ENCODE measurements around the gene KLHL30.
A peak's percentile ranks its signal among the peaks of the same experiment; 100 is the strongest.

Gene KLHL30

DNA sequence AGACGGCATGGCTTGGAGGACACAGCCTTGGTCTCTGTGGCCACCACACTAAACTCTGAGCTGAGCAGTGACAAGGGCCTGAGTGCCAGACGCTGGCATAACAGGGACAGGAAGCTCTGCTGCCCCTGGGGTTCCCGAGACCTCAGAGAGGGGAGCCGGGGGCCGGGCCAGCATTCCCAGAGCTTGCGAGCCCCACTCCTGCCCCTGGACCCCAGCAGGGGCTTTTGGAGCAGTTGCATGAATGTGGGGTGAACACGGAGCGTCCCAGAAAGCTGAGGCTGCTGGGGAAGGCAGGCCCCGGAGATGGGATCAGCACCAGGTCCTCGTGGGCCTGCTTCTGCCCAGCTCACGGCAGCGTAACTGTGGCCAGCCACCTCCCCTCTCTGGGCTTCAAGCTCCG is 12.7 kb downstream of the KLHL30 start:
- DNase-seq = no peak

DNA sequence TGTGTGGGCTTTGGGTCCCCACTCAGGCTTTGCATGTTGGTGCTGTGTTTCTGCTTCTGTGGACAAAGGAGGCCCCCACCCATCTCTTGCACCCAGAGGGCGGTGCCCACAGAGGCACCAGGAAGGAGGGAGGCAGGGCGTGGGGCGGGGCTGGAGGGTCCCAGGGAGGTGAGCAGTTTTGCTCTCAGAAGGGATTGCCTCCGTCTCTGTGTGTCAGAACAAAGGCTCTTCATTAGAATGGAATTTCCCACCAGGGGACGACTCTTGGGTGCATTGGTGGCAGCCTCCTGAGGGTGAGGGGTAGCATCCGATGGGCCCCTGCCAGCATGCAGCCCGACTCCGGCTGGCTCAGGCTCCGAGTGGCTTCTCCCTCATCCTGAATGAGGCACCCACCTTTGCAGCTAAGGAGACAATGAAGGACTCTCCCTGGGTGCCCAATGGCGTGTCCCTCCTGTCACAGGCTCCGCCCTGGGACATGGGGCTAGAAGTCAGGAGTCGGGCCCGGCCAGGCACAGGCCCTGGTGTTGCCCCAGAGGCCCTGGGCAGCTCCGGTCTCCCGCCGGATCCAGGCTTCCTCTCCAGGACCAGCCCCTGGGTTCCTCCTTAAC is 13.3 kb downstream of the KLHL30 start:
- no peak for DNase-seq

DNA sequence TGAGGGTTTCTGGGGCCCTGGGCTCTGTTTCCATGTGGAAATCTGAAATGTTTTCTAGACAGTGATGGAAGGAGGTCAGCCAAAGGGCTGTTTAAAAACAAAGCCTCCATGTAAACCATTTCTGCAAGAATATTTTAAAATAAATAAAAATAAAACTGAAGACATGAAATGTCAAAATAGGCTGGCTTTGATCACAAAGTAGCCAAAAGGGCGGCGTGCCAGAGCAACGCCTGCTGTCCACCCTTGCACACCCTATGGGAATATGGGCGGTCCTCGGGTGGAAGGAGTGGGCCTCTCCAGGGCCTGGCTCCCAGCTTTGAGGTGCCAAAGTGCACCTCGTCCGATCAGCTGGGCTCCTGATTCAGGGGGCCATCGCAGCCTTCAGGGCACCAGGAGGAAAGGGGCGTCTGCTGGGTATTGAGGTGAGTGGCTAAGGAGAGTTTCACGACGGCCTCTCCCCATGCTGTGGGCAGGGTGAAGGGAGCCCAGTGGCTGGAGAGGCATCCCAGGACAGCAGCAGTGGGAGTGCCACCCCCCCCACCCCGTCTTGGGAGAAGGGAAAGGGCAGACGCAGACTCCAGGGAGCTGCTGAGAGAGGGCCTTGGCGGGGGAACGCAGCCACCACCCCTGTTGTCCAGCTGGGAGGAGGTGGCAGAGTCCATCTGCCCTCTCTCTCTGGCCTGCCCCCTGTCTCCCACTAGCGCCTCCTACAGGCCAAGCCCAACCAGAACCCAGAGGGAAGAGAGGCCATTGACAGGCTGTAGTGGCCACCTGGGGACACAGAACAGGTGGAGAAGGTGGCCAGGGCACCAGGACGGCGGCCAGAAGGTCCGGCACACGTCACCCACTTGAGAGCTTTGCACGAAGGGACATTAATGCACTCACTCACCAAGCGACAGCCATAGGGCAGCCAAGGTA is 14.6 kb downstream of the KLHL30 start:
- no peak for DNase-seq

DNA sequence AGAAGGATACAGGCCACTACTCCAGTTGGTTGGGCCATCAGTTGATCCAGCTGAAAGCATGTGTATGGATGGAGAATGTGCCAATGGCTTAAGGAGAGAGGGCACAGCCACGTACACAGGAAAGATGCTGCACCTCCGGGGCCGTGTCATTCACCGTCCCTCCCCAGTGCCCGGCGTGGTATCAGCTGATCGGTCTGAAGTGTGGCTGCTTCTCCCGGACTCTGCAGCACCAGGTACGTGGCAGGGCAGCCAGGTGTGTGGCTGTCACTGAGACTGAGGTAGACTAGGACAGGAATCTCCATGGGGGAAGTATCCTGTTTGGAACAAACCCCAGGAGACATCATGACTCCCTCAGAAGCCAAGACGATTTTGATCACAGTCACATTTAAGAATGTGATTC is 16.1 kb downstream of the KLHL30 start:
- no peak for DNase-seq

DNA sequence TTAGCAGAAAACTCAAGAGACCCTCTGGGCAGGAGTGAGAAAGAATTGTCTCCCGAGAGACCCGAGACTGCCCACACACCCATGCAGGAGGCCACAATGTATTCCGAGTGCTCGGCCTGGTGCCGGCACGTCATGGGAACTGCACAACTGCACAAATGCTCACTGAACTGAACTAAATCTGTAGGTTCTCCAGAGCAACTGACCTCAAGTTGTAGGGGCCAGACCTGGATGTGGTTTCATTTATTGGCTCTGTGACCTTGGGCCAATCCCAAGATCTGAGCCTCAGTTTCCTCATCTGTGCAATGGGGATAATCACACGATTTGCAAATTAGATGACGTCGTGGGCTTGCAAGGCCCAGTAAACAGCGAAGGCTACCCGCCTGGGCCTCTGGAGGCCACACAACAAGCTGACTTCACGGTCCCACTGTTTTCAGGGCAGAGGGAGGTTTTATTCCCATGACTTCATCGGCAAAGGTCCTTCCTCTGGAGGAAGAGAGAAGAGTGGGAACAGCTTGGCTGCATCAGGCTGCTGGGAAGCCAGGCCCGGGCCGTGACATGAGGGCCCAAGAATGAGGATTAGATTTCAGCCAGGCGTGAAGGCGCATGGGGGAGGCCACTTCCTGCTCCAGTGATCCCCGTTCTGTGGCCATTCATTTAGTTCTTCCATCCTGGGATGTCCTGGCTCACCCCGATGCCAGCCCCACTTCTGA is 16.7 kb downstream of the KLHL30 start:
- DNase-seq = no peak

DNA sequence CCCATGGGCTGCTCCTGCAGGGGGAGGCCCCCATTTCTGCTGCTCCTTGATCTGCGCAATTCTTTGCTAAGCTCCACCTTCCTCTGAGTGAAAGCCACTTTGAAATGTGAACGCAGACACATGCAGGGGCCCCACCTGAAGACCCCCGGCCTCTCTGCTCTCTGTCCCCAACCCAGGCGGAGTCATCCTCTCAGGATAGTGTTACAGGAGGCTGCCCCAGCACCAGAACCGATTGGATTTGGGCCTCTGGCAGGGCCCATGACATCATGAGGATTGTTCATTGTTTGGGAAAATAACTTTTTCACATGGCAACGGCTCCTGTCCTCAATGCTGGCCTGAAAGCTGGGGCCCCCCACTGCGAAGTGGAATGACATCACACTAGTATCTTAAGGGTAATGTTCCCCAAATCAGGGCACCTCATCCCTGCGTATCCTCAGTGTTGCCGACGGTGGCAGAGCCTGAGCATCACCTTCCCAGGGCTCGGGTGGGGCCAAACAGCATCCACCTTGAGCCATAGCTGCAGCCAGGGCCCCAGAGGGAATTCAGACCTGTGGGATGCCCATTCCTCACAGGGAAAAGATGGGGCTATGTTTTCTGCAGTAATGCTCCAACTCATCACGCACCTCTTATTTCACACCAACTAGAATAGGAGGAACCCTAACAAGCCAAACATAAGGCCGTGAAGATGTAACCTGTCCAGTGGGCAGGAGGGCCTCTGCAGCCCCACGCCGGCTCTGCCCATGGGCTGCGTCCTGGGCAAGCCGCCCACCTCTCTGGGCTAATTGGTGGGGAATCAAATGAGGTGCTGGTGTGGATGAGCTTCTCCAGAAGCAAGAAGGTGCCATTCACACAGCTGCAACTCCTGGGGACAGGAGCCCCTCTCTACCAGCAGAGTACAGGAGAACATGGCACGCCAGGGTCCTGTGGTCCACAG is 17.6 kb downstream of the KLHL30 start:
- DNase-seq = no peak

DNA sequence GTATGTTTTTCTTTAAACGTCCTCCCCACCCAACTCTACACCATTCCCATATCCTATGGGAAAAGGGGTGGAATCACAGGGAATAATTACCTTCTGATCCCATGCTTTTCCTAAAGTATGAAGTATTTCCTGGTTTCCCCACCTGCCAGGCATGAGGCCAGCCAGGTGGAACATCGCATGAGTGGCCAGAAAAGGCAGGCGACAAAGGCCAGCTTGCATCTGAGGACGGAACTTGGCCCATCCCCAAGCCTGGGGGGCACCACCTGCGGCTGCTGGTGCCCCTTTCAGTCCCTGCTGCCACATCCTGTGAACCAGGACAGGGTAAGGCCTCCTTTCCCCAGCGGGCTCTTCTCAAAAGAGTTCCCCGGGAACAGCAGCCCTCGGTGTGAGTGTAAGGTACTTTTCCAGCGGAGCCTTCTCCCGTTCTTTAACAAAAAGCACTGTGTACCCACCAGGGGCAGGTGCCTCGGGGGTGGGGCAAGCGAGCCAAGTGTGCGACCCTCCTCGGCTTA is 19.1 kb downstream of the KLHL30 start:
- DNase-seq = no peak

DNA sequence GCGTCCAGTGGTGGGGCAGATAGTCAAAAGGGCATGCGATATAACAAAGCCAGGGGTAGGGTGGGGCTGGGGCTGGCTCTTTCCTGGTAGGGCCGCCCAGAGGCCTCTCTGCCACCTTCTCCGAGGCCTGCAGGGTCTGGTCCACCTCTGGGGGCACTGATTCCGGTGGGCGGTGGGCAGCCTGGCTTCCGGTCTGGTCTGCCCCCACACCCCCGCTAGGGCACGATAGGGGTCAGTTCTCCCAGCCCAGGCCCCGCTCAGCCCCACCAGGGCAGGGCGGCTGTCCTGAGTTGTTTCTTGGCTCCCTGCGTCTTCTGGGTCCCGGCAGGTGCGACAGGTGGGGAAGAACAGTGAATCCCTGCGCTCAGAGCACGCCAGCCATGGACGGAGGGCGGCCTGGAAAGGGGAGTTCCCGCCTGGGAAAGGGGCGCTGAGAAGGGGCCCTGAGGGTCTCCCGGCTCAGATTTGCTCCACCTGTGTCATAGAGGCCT is 19.6 kb downstream of the KLHL30 start:
- DNase-seq = no peak

DNA sequence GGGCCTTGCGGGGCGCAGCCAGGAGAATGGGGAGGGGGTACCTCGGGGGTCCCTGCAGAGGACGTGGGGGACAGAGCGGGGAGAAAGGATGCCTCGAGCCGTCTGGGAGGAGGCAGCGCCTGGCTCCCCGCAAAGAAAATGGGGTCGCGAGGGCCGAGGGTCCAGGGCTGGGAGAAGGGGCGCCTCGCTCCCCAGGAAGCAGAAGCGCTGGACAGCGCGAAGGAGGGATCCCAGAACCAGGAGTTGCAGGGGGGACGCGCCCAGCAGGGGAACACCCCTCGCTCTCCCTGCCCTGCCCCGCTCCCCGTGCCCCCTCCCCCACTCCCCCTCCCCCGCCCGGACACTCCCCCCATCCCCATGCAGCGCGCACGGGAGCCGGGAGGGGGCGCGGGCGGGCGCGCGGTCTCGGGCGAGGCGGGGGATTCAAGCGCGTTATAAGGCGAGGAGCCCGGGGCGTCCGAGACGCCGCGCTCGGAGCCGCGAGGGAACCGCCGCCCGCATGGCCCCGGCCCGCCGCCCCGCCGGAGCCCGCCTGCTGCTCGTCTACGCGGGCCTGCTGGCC is 20.1 kb downstream of the KLHL30 start, which contains the start of gene ERFE:
ERFE (plus strand) TSS at position 462 of the 562 bp plus-strand sequence; CDS start at position 500, 38 bp downstream.
- DNase-seq = peak; percentile 31 to 36

DNA sequence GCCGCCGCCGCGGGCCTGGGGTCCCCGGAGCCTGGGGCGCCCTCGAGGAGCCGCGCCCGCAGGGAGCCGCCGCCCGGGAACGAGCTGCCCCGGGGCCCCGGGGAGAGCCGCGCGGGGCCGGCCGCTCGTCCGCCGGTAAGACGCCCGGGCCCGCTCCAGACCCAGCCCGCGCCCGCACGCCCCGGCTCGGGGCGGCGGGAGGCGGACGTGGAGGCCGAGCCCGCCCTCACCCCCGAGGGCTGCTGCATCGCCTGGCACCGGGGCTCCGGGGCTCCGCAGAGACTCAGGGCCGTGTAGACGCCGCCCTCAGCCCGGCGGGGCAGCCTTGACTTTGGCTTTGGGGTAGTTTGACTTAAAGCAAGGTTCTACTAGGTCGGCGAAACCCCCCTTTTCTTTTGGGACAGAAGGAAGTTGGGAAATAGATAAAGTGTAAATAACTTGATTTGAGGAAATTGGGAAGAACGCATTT is 20.6 kb downstream of the KLHL30 start:
- no peak for DNase-seq

DNA sequence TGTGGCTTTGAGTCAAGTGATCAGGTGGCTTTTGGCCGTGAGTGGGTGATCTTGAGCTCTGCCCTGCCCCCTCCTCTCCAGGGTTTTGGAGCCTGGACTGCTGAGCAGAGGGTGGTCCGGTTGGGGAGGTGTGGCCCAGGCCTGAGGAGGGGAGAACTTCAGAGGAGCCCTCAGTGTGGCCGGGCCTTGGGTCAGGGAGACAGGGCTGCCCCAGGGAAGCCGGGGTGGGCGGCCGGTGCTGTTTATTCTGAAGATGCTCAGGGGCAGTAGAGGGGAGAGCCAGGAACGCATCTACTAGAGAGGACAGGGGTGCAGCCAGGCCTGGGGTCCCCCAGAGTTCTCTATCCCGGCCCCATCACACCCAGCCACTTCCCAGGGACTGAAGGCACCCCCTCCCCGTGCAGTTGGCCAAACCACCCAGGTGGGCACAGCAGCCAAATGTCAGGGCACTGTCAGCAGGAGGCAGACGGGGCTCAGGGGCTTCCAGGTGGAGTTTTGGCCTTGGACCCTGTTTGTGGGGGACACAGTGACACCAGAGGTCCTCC is 21.3 kb downstream of the KLHL30 start:
- DNase-seq = no peak

DNA sequence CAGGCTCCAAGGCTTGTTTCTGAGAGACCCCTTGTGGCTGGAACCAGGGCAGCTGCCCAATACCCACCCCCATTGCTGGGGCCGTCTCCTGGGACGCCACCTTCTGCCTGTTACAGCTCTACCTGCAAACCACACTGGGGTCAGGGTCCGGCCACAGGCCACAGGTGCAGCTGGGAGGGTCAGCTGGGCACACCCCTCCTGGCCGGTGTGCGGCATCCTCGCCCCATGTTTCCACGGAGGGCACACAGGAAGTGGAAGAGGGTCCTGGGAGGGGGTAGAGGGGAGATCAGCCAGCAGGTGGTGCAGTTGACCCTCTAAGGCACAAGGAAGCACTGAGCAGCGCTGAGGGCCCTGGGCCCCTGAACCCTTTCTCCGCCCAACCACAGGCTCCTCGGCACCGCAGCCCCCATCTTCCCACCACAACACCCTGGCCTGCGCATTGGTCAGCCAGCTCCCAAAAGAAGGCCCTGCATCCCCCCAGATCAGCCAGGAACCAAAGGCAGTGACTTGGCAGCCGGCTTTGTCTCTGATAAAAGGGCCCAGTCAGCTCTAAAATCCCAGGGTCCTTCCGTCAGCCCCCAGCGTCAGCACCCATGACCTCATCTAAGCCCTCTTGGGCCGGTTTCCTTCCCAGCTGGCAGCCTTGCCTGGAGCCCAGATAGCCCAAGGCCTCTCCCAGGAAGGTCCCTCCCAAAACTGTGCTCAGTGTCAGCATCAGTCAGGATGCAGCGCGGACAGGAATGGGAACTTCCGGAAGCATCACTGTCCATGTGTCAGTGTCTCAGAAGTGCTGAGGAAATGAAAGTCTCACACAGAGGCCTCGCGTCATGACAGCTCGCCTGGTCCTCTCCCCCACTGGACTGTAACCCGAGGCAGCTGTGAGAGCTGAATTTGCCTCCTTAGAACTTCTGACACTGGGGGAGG is 22.0 kb downstream of the KLHL30 start:
- DNase-seq = no peak

DNA sequence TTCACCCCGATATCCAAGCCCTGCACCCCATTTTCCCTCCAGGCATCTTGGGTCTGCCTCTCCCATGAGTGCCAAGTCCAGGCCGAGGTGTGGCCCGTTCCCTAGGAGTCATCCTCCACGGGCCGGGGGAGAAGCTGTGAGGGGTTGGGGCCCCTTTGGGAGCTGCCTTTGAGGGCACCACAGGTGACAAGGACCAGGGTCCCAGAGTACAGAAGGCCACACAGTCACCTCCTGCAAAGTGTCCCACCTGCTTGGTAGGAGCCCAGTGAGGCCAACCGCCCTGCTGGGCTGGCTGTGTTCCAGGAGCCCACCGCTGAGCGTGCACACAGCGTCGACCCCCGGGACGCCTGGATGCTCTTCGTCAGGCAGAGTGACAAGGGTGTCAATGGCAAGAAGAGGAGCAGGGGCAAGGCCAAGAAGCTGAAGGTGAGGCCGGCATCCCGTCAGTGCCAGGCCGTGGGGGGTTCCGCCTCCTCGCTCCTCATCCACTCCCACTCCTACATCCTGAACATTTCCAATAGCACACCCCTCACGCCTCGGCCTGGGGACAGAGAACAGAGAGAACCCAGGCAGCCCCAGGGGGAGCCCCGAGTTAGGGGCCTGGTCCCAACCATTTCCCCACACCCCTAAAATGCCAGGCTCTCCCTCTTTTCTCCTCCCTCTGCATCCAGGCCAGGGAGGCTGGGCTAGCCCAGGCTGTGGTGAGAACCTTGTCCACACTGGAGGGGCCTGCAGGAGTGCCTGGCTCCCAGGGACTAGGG is 23.0 kb downstream of the KLHL30 start:
- no peak for DNase-seq

DNA sequence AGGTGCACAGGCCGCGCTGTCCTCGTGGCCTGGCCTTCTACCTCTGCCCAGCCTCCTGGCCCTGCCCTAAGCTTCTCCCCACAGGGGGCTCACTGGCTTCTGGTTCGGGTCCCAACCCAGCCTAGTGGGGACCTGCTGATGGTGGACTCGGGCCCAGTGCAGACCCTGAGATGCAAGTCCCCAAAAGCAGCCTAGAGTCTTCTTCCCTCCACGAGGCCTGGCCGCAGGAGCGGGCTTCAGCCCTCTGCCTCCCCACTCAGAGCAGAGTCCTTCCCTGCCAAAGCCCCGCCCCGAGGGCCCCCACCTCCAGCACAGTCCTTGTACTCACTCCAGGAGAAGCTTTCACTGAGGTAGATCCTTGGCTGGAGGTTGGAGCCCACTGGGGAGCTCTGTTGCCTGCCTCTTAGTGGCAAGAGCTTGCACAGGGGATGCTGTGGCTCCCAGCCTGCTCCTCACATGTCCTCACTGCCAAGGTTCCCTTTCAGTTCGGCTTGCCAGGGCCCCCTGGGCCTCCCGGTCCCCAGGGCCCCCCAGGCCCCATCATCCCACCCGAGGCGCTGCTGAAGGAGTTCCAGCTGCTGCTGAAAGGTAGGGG is 23.9 kb downstream of the KLHL30 start:
- no peak for DNase-seq

DNA sequence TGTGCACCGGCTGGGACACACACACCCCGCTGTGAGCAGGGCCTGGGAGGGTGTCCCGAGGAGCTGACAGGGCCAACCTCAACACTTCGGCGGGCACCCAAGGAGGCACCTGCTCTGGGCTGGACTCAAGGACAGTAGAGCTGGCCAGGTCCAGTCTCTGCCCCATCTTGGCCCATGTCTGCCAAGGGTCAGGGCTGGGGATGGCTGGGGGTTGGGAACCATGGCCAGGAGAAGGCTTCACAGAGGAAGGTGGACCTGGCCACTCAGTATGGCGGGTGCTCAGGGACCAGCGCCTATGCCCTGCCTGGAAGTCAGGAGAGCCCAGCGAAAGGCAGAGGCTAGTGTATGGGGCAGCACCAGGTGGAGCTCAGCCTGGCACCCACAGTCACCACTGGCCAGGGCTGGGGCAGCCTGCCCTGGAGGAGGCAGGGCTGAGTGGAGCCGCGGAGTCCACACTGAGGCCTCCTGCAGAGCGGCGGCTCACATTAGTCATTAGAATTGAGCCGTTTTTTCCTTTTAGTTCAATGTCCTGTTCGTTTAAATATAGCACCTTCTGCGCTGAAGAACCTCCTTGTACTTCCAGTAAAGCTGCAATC is 24.5 kb downstream of the KLHL30 start:
- DNase-seq = no peak

DNA sequence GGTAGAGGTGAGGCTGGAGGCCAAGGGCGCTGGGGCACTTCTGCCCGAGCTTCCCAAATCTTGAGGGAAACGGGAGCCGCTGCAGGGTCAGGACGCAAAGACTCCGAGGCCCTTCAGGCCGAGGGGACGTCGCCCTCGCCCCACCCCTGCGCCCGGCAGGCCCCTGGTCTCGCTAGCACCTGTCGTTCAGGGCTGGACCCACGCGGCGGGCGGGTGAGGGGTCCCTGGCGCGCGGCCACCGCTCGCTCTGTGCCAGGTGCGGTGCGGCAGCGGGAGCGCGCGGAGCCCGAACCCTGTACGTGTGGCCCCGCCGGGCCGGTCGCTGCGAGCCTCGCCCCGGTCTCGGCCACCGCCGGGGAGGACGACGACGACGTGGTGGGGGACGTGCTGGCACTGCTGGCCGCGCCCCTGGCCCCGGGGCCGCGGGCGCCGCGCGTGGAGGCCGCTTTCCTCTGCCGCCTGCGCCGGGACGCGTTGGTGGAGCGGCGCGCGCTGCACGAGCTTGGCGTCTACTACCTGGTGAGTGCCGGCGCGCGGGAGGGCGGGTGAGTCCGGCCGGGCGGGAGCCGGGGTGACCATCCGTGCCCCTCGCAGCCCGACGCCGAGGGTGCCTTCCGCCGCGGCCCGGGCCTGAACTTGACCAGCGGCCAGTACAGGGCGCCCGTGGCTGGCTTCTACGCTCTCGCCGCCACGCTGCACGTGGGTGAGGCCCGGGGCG is 25.2 kb downstream of the KLHL30 start:
- DNase-seq = no peak

DNA sequence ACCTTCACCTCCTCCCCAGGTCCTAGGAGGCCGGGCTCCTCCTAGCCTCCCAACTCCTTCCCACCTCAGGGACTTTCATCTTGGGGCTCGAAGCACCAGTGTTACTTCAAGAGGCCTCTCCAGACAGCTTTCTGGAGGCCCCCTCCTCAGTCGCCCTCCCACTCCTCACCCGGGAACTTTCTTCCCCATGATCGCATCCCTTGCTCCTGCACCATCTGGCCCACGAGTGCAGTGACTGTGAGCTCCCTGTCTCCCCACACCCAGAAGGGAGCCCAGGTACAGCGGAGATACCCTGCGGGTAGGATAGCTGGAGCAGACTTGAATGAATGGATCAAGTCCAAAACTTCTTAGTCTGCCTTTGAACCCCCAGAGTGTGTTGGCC is 26.4 kb downstream of the KLHL30 start:
- DNase-seq = no peak

Data from activated CD4-positive, alpha-beta T cell treated with anti-CD3 and anti-CD28 coated beads, Interleukin-2, amount 50 U/mL, for 4 hours (primary cell).